Skin of body (tissue), 1 donor: ENCODE measurements around the gene TGIF1. TPM values are rescaled to one million over a fixed set of nuclear protein-coding genes. Genes with fewer than 3 reads are reported as not detected.

Experiments
- total RNA-seq: library from RNA; depleted of rRNA; stranded (reverse); fragments of >200 nt; gene quantifications from one replicate; pipeline ENCODE4 v1.2.3, GENCODE V29; 2014

TGIF1 gene
- total RNA-seq, 1 donor from 2014 or later: 69.0 TPM

Other genes starting within 250 kb of the TGIF1 start
- gene MYOM1, start 230.2 kb upstream of the TGIF1 start, total RNA-seq: 70.2 TPM
- gene MYL12A, start 202.4 kb upstream of the TGIF1 start, total RNA-seq: 401 TPM
- 197 TPM for gene MYL12B, start 188.0 kb upstream of the TGIF1 start, total RNA-seq